C4-2B (cell line): Measurements from ENCODE around the gene B2M.

Experiments
- ZFX ChIP-seq: fragments of 450-650 bp; IDR thresholded peaks from 2 replicates; pipeline ENCODE4 v1.6.1; 2017
- TF ChIP-seq, protein P1 (sequence below): fragments of 450-650 bp; conservative IDR thresholded peaks from 2 replicates; pipeline ENCODE4 v1.5.1; 2017; ENCODE audit warnings: mild to moderate bottlenecking

DNA sequence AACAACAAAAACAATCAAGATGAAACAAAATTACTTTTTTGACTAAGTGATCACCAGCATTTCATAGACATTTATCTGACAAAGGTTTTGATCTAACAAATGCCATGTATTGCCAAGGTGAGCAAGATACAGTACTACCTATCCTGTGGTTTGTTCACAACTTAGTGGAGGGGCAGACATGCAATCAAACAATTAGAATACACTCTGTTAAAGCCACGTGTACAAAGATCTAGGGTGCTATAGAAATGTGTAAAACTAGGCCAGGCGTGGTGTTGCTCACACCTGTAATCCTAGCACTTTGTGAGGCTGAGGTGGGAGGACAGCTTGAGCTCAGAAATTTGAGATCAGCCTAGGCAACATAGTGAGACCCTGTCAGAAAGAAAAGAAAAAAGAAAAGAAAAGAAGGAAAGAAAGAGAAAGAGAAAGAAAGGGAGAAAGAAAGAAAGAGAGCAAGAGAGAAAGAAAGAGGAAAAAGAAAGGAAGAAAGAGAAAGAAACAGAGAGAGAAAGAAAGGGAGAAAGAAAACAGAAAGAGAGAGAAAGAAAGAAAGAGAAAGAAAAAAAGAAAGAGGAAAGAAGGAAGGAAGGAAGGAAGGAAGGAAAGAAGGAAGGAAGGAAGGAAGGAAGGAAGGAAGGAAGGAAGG is 23.6 kb downstream of the B2M start:
- TF ChIP-seq, protein P1, sequence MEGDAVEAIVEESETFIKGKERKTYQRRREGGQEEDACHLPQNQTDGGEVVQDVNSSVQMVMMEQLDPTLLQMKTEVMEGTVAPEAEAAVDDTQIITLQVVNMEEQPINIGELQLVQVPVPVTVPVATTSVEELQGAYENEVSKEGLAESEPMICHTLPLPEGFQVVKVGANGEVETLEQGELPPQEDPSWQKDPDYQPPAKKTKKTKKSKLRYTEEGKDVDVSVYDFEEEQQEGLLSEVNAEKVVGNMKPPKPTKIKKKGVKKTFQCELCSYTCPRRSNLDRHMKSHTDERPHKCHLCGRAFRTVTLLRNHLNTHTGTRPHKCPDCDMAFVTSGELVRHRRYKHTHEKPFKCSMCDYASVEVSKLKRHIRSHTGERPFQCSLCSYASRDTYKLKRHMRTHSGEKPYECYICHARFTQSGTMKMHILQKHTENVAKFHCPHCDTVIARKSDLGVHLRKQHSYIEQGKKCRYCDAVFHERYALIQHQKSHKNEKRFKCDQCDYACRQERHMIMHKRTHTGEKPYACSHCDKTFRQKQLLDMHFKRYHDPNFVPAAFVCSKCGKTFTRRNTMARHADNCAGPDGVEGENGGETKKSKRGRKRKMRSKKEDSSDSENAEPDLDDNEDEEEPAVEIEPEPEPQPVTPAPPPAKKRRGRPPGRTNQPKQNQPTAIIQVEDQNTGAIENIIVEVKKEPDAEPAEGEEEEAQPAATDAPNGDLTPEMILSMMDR, result no peak
- TF ChIP-seq ZFX, result no peak
